ENCODE results near the gene PCCA. TPM values are rescaled to one million over a fixed set of nuclear protein-coding genes. Genes with fewer than 3 reads are reported as not detected.

Gene PCCA
- total RNA-seq, 3 donors from 2014 or later, result 46.6 to 69.8 (median 64.7) TPM

GRCh38 chr13:100208626-100209025 is 119.7 kb downstream of the PCCA start:
- no peaks in the 10 kb centered on the region for H3K27me3 ChIP-seq
- H3K27ac ChIP-seq, result no peak overlapping the region
- no peak overlapping the region for H3K4me3 ChIP-seq
- TF ChIP-seq CTCF (IDR thresholded peaks at IDR 0.05) (no peak), POLR2AphosphoS5 (IDR thresholded peaks at IDR 0.05) (no peak)
- no peaks in the 10 kb centered on the region for H3K9me3 ChIP-seq
- DNase-seq (ENCODE audit: low spot score in 2 of 2), result no peak
- no peaks in the 10 kb centered on the region for H3K4me1 ChIP-seq
- no peaks in the 10 kb centered on the region for H3K36me3 ChIP-seq
- intact Hi-C loops (cut with DNase I; ENCODE audit: low total_unique reads), result no loop called here

GRCh38 chr13:100209857-100210825 is 121.2 kb downstream of the PCCA start:
- intact Hi-C loops (cut with DNase I; ENCODE audit: low total_unique reads), result no loop called here
- no peaks in the 10 kb centered on the region for H3K9me3 ChIP-seq
- H3K36me3 ChIP-seq, result no peaks in the 10 kb centered on the region

GRCh38 chr13:100211016-100211710 is 122.3 kb downstream of the PCCA start:
- no peaks in the 10 kb centered on the region for H3K9me3 ChIP-seq
- intact Hi-C loops (cut with DNase I; ENCODE audit: low total_unique reads), result no loop called here
- TF ChIP-seq POLR2A (IDR thresholded peaks at IDR 0.05) (no peak), CTCF (IDR thresholded peaks at IDR 0.05) (no peak), POLR2AphosphoS5 (IDR thresholded peaks at IDR 0.05) (no peak)
- no peaks in the 10 kb centered on the region for H3K36me3 ChIP-seq
- no peaks in the 10 kb centered on the region for H3K27me3 ChIP-seq
- H3K4me3 ChIP-seq, result no peak overlapping the region
- no peak overlapping the region for H3K27ac ChIP-seq
- no peak for DNase-seq (ENCODE audit: low spot score in 2 of 2)
- no peaks in the 10 kb centered on the region for H3K4me1 ChIP-seq

More at GRCh38 chr13:100209857-100210825, 121.2 kb downstream of the PCCA start:
- Histone ChIP-seq H3K4me3 (no peak overlapping the region), H3K27ac (no peak overlapping the region), H3K4me1 (no peaks in the 10 kb centered on the region), H3K27me3 (no peaks in the 10 kb centered on the region)
- DNase-seq (ENCODE audit: low spot score in 2 of 2), result no peak
- TF ChIP-seq POLR2A (IDR thresholded peaks at IDR 0.05) (no peak), CTCF (IDR thresholded peaks at IDR 0.05) (no peak), POLR2AphosphoS5 (IDR thresholded peaks at IDR 0.05) (no peak)

GRCh38 chr13:100212904-100213553 is 124.1 kb downstream of the PCCA start:
- no peak for DNase-seq (ENCODE audit: low spot score in 2 of 2)
- Histone ChIP-seq H3K4me1 (no peaks in the 10 kb centered on the region), H3K9me3 (no peaks in the 10 kb centered on the region), H3K27ac (no peak overlapping the region), H3K36me3 (no peaks in the 10 kb centered on the region), H3K27me3 (no peaks in the 10 kb centered on the region), H3K4me3 (no peak overlapping the region)
- intact Hi-C loops (cut with DNase I; ENCODE audit: low total_unique reads), result no loop called here
- TF ChIP-seq POLR2AphosphoS5 (IDR thresholded peaks at IDR 0.05) (no peak), CTCF (IDR thresholded peaks at IDR 0.05) (no peak), POLR2A (IDR thresholded peaks at IDR 0.05) (no peak)

Measured in breast epithelium (tissue), 4 donors.